HG03103 (cell line): Measurements from ENCODE around the gene SYCN.
A peak's percentile ranks its signal among the peaks of the same experiment; 100 is the strongest.
"Not testable (repeated sequence)": the region's sequence is repeated elsewhere in the genome, so short reads cannot be mapped to it uniquely, and the experiment has no call there.

Experiments used
- ATAC-seq: cut with Tn5 transposase; IDR thresholded peaks from one replicate; pipeline ENCODE4 v1.9.1; 2021; ENCODE audit warnings: low read depth; ENCODE audit not compliant: unreplicated experiment

SYCN gene

GRCh38 chr19:39203372-39204341 lies at the start of gene SYCN:
Gene SYCN (minus strand): TSS chr19:39204263. CDS start chr19:39204254, 9 bp downstream.
- ATAC-seq: no peak

GRCh38 chr19:39253374-39254149 lies 49.5 kb upstream of the SYCN start:
- no peak for ATAC-seq

GRCh38 chr19:39252458-39252857 lies 48.4 kb upstream of the SYCN start:
- ATAC-seq: no peak

- no peak for ATAC-seq
Measured at GRCh38 chr19:39251846-39252245, 47.8 kb upstream of the SYCN start.

- ATAC-seq: no peak
Measured at GRCh38 chr19:39251081-39251480, 47.0 kb upstream of the SYCN start.

GRCh38 chr19:39248806-39249205 lies 44.7 kb upstream of the SYCN start, which contains the start of gene IFNL4:
Gene IFNL4 (minus strand): TSS chr19:39248856.
- ATAC-seq: no peak

- ATAC-seq: no peak
Measured at GRCh38 chr19:39247701-39248664, 43.9 kb upstream of the SYCN start.

GRCh38 chr19:39246951-39247669 lies 43.0 kb upstream of the SYCN start:
- no peak for ATAC-seq

- not testable (repeated sequence) for ATAC-seq
Measured at GRCh38 chr19:39245166-39245565, 41.1 kb upstream of the SYCN start.

- not testable (repeated sequence) for ATAC-seq
Measured at GRCh38 chr19:39244410-39245100, 40.5 kb upstream of the SYCN start, which contains the start of gene IFNL3. Gene IFNL3 (minus strand): TSS chr19:39245006. CDS start chr19:39244967, 39 bp downstream.

- not testable (repeated sequence) for ATAC-seq
Measured at GRCh38 chr19:39243741-39244140, 39.7 kb upstream of the SYCN start.

GRCh38 chr19:39240421-39240820 lies 36.4 kb upstream of the SYCN start:
- ATAC-seq: no peak

GRCh38 chr19:39238944-39239343 lies 34.9 kb upstream of the SYCN start:
- ATAC-seq: no peak

- ATAC-seq: no peak
Measured at GRCh38 chr19:39238209-39238608, 34.1 kb upstream of the SYCN start.

- peak; percentile 61 for ATAC-seq
Measured at GRCh38 chr19:39237200-39238184, 33.4 kb upstream of the SYCN start.

- ATAC-seq: no peak
Measured at GRCh38 chr19:39236527-39236926, 32.5 kb upstream of the SYCN start.

- ATAC-seq: no peak
Measured at GRCh38 chr19:39232708-39233107, 28.6 kb upstream of the SYCN start.
